NCI-H2171 (cell line): ENCODE data around the gene CDC73.

Experiments used
- DNase-seq: peaks from one replicate; lab custom pipeline; 2025; lab: John Stamatoyannopoulos, UW

The CDC73 gene

DNA sequence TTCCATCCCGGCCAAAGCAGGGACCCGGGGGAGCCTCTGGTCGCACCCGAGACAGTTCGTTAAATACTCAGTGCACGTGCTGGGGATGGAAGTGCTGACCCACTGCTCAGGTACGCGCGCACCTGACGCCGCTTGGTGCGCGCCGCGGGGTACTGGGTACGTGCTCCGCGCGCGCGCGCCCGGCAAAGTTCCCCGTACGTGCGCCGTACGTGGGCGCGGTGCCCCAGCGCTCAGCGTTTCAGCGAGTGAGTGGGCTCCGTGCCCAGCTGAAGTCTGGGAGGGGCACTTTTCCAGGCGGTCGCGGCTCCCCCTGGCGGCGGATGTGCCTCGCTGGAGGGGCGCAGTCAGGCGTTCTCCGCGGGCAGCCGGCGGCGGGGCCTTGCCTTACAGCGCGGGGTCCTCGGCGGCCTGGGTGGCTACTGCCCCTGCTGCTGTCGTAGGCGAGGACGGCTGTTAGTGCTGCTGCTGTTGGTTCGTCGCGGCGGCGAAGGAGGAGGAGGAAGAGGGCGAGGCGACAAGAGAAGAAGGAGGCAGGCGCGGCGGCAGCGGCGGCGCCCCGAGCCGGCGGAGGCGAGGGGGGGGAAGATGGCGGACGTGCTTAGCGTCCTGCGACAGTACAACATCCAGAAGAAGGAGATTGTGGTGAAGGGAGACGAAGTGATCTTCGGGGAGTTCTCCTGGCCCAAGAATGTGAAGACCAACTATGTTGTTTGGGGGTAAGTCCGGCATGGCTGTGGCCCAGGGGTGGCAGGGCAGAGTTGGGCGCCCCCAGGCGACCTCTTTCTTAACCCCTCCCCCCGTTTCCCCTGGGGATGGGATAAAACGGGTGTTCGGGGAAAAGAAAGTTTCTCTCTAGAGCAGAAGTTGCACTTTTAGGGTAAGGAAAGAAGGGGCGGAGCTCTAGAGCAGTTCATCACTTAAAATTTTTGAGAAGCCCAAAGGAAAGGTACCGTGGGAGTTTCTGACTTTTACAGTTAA, at the start of gene CDC73:
Gene CDC73, plus strand, starts transcription at position 416 of the 978 bp plus-strand sequence. Its CDS starts 170 bp downstream, at position 586.
- DNase-seq: peak; percentile 96

- no peak for DNase-seq
Measured at GRCh38 chr1:193077991-193078390, 43.8 kb upstream of the CDC73 start.

- no peak for DNase-seq
Measured at GRCh38 chr1:193079187-193079586, 42.6 kb upstream of the CDC73 start.

DNA sequence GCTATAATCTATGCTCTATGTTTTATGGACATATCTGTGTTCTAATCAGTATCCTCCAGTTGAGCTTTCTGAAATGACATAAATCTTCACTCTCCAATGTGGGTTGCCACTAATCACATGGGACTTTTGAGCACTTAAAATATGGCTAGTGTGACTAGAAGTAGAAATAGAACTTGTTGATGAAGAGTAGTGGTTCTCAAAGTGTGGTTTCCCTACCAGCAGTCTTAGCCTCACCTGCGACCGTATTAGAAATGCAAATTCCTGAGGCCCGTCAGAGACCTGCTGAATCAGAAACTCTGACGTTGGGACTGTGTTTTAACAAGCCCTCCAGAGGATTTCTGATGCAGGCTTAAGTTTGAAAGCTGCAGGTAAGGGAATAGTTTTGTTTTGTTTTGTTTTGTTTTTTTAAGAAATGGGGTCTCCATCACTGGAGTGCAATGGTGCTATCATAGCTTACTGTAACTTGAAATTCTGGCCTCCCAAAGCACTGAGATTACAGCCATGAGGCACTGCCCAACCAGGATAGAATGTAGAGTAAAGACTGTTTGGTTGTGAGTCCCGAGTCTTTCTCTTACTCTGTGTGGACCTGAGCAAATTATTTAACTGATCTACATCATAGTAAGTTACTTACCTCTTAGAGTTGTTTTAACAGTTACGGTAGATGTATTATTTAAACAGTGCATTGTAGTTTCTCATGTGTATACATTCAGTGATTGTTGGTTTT, 38.3 kb upstream of the CDC73 start:
- DNase-seq: no peak

DNA sequence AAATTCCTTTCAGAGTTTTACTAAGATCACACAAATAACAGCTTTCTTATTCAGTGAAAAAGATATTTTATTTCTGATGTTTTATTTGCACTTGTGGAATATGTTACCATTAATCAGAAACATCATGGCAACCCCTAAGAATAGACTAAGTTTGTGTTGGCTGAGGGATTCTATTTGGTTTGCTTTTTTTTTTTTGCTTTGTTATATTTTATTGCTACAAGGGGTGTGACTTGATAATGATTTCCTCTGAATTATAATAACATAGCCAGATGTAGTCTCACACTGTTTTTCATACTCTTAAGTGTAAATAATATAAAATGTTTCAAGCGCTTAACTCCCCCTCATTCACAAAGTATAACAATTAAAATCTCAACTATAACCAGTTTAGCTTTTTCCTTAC, 36.6 kb upstream of the CDC73 start:
- no peak for DNase-seq

GRCh38 chr1:193086342-193086741, 35.5 kb upstream of the CDC73 start:
- no peak for DNase-seq

- no peak for DNase-seq
Measured at GRCh38 chr1:193087893-193088292, 33.9 kb upstream of the CDC73 start.

DNA sequence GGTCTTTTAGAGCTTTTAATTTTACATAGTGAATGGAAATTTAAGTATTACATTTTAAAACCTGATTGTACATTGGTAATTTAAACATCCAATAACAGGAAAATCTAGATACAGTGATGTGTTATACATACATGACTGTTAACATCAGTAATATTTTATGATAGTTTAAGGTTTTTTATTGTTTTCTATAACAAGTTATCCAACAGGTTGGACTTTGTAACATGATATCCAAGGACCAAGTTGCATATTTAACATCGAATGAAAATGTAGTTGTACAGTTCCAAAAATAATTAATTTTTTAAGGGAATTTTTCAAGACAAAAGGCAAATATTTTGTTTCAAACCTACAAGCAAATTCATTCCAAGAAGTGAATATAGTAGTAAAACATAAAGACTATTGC, 31.0 kb upstream of the CDC73 start:
- DNase-seq: no peak

DNA sequence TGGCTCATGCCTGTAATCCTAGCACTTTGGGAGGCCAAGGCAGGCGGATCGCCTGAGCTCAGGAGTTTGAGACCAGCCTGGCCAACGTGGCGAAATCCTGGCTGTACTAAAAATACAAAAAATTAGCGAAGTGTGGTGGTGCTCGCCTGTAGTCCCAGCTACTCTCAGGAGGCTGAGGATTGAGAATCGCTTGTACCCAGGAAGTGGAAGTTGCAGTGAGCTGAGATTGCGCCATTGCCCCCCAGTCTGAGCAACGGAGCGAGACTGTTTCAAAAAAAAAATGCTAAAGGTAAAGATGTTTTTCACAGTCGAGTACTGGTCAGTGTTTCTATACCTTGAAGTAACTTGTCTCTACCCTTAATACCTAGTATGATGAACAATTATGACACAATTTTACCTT, 27.7 kb upstream of the CDC73 start:
- DNase-seq: no peak

- DNase-seq: no peak
Measured at GRCh38 chr1:193102662-193103061, 19.2 kb upstream of the CDC73 start.

DNA sequence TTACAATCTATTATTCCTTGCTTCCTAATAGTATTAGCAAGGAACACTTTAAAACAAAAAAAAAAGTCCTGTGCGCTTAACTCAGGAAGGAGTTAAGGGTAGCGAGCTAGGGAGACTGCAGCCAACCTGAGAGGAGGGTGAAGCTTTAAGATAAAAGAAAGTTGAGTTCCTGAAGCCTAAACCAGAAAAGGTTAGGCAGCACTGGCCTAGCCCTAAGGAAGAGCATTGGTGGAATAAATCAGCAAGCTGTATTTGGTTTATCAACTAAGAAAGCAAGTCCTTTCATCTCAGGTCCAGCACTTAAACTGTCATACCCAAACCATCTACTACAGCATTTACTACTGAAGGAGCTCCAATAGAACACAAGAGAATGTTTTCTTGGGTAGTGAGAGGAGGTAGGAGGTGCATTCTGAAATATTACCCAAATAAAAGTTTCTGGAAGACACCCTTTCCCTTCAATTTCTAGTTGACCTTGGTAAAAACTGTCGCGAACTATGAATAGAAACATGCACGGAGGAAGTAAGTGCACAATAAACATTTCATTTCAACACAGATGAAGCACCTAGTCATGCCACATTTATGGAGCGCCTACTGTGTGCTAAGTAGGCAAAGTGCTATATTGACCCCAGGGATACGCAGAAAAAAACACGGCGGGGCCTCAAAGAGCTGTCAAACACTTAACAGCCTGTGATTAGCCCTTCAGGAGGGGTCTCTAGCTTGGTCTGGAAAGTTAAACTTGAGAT, 17.9 kb upstream of the CDC73 start:
- DNase-seq: no peak

- DNase-seq: no peak
Measured at GRCh38 chr1:193104502-193104906, 17.3 kb upstream of the CDC73 start.

DNA sequence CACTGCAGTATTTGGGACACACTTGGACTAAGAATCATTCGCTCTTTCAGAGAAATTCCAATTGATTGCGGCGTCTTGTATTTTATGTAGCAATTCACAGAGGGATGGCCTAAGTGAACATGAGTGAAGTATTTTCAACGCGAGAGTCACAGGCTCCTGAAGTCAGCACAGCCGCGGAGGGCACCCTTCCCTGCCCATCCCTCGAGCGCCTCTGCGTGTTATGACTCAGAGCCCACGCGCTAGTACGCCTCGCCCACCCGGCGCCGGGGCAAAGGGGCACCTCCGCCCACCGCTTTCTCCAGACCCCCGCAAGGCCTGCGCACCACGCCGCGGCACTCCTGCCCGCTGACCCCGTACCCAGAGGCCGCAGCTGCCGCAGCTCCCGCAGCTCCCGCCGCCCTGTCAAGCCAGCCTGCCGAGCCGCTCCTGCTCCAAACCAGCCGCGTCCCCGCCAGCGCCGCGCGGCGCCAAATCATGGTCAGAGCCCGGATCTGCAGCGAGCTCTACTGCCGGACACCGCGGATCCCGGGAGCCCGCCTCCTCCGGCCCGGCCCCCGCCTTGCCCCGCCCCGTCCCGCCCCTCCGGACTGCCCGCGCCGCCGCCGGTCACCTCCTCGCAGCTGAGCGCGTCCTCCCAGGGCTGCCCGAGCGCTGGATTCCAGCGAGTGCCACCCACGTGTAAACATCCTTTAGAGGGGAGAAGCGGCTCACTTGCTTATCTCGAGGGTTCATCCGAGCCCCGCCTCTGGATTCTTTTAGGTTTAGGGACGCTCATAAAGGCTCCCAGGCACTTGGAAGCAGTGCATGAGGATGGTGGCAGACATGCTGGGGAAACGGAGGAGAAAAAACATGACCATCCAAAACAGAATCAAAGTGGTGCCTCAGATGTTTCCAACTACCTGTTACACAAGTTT, 16.7 kb upstream of the CDC73 start, which contains the start of gene GLRX2:
Gene GLRX2, minus strand, starts transcription at position 508 of the 914 bp plus-strand sequence. Its CDS starts 32 bp downstream, at position 476.
- peak; percentile 44 for DNase-seq

DNA sequence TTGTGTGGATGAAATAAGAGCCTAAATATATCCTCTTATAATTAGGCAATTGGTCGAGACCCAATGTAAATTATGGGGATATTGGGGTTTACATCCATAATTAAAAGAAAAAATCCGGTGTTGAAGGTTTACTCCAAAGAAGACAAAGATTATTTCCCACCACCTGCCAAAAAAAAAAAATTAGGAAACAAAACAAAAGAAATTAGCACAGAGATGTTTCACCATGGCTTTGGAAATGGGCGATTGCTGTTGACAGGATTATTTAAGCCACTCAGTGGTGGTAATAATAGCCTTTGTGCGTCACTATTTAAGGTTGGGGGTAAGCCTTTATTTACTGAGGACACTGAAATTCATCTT, 16.0 kb upstream of the CDC73 start:
- DNase-seq: no peak

- no peak for DNase-seq
Measured at GRCh38 chr1:193108471-193108870, 13.4 kb upstream of the CDC73 start.

GRCh38 chr1:193109619-193110018, 12.2 kb upstream of the CDC73 start:
- DNase-seq: no peak

GRCh38 chr1:193110246-193110645, 11.6 kb upstream of the CDC73 start:
- DNase-seq: no peak

DNA sequence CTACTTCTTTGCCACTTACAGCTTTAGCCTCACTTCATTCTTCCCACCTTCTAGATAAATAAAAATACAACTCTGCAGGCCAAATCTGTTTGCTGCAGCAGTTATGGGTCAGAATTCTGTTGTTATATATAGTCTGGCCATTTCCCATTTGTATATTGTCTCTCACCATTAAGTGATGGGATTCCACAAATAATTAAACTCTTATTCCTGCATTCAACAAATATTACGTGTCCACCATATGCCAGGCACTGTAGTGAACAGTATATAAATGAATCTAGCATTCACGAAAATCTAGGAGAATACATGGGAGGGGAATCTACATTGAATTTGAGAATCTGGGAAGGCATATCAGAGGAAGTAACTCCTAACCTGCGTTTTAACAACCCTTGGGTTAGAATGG, 11.0 kb upstream of the CDC73 start:
- no peak for DNase-seq

DNA sequence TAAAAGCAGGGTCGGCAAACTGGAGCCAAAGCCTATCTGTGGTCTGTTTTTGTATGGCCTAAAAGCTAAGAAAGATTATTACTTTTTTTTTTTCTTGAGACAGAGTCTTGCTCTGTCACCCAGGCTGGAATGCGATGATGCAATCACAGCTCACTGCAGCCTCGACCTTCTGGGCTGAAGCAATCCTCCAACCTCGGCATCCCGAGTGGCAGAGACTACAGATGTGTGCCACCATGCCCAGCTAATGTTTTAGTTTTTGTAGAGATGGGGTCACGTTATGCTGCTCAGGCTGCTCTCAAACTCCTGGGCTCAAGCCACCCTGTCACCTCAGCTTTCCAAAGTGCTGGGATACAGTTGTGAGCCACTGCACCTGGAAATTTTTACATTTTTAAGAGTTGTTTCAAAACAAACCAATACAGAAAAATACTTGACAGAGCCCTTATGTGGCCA, 10.2 kb upstream of the CDC73 start:
- no peak for DNase-seq

DNA sequence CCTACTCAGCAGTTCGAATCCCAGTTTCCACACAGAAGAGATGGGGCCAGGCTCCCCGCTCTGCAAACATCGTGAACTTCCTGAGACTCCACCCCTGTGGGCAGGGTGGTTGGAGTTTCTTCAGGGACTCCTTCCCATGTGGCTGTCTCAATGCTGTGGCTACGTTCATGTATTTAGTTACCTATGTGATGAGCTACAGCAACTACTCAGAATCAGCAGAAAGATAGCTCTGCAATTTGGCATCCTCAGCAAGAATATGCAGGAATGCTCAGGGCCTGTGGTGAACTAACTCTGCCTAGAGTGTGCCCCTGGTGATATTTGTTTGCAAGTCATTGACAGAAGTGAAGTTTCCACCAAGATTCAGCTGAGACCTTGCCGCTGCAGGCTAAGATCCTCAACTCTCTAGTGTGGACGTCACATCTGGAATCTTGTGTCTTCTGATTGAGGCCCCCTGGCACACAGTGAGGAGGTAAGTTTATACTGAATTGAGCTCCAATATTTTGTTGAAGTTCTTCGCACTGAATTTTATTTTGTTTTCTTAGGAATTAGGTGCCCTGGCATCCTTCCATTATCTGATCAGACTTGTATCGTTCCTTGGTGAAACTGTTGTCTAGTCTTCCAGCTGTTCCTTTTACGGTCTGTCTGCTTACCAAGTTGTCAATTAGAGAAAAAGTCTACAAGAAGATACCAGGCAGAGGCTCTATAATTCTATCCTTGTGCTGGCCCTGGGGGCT, 8.4 kb upstream of the CDC73 start:
- DNase-seq: no peak

DNA sequence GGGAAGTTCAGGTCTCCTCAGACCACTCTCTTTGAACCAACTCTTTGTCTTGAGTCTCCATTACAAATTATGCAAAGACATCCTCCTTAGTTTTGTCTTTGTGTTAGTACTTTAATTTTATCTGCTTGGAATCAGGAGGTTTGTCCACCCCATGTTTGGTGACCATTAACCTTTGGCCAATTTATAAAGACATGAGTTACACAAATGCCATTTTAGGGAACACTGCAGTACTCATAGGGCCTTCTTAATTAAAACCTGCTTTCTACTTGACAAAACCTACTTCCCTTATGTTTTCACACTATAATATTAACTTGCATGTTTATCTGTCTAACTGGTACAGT, 7.9 kb upstream of the CDC73 start:
- no peak for DNase-seq
